Fibroblast of mammary gland (primary cell): ENCODE data around the gene TMEM253.

Experiments
- DNase-seq: peaks from one replicate; pipeline ENCODE4 v3.0.0-alpha.2; 2010; ENCODE audit warnings: low read depth
- H3K4me3 ChIP-seq: 2 replicates; pipeline ENCODE4 v1.5.1; 2011; ENCODE audit warnings: low read depth, mild to moderate bottlenecking, low read length, moderate library complexity; ENCODE audit not compliant: control insufficient read depth
- CTCF ChIP-seq: conservative IDR thresholded peaks from 2 replicates; pipeline ENCODE4 v1.5.1; 2011; ENCODE audit warnings: low read depth, low read length, inconsistent platforms; ENCODE audit not compliant: control insufficient read depth, insufficient read depth

Gene TMEM253

GRCh38 chr14:21084998-21085853 lies 15.6 kb upstream of the TMEM253 start:
- H3K4me3 ChIP-seq, result no peak overlapping the region
- DNase-seq, result peak; percentile 53
- no peak for TF ChIP-seq CTCF

- no peak overlapping the region for H3K4me3 ChIP-seq
- no peak for DNase-seq
- TF ChIP-seq CTCF, result no peak
Measured at GRCh38 chr14:21086908-21087293, 14.0 kb upstream of the TMEM253 start.

GRCh38 chr14:21087294-21088091 lies 13.4 kb upstream of the TMEM253 start:
- no peak for TF ChIP-seq CTCF
- DNase-seq, result peak; percentile 95

GRCh38 chr14:21088687-21089086 lies 12.2 kb upstream of the TMEM253 start:
- TF ChIP-seq CTCF, result no peak
- no peak overlapping the region for H3K4me3 ChIP-seq
- no peak for DNase-seq

More at GRCh38 chr14:21087294-21088091, 13.4 kb upstream of the TMEM253 start:
- no peak overlapping the region for H3K4me3 ChIP-seq

GRCh38 chr14:21089271-21089670 lies 11.6 kb upstream of the TMEM253 start:
- TF ChIP-seq CTCF, result no peak
- no peak for DNase-seq
- H3K4me3 ChIP-seq, result no peak overlapping the region

- no peak overlapping the region for H3K4me3 ChIP-seq
- TF ChIP-seq CTCF, result no peak
Measured at GRCh38 chr14:21089877-21090193, 11.0 kb upstream of the TMEM253 start.

More at GRCh38 chr14:21089877-21090193, 11.0 kb upstream of the TMEM253 start:
- no peak for DNase-seq
